Hematopoietic multipotent progenitor cell treated with erythropoietin and hydrocortisone succinate and interleukin-3 and kit ligand, for 4 days (in vitro differentiated cells): ENCODE measurements around the gene ADAT3.

ENCODE experiments used
- DNase-seq: peaks from one replicate; pipeline ENCODE4 v3.0.0-alpha.2; 2015

ADAT3 gene

DNA sequence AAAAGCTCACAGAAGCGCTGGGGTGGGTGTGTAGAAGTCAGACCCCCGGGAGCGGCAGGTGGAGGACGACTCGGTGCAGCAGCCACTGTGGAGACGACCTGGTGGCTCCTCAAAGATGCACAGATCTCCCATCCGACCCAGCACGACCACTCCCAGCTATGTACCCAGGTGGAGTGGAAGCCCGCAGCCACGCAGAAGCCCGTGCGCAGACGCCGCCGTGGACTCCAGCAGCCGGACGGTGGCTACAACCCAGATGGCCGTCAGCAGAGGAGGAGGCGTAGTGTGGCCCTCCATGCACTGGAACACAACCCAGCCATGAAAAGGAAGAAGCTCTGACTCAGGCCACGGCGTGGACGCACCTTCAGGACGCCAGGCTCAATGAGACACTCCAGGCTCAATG lies 57.5 kb downstream of the ADAT3 start:
- DNase-seq: no peak
